ENCODE measurements around the gene METTL13. TPM values are rescaled to one million over a fixed set of nuclear protein-coding genes. Genes with fewer than 3 reads are reported as not detected.
A peak's percentile ranks its signal among the peaks of the same experiment; 100 is the strongest.

The METTL13 gene
- total and polyA plus RNA-seq, 2 donors (not counting 1 experiment from before 2014, with no cell fraction given), result 16.8 to 33.0 TPM

DNA sequence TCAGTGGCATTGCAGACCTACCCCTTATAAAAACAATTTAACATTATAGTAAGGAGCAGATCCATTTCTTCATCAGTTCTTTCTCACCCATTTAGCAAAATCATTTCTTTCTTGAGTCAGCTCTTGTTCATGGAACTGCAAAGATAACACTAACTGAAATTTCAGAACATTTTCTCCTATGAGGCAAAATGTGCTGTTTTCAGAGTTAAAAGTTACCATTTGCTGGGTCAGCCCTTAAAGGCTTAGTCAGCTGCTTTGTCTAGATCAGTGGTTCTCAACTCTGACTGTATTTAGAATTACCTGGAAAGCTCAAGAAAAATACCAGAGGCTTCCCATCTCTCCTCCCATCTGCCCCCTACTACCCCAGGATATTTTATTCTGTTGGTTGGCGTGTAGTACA is 12.2 kb downstream of the METTL13 start:
- H3K4me2 ChIP-seq (replicated peaks; ENCODE audit: low read depth, low read length, poor library complexity, severe bottlenecking), result no peak overlapping the region
- TF ChIP-seq, protein P1, sequence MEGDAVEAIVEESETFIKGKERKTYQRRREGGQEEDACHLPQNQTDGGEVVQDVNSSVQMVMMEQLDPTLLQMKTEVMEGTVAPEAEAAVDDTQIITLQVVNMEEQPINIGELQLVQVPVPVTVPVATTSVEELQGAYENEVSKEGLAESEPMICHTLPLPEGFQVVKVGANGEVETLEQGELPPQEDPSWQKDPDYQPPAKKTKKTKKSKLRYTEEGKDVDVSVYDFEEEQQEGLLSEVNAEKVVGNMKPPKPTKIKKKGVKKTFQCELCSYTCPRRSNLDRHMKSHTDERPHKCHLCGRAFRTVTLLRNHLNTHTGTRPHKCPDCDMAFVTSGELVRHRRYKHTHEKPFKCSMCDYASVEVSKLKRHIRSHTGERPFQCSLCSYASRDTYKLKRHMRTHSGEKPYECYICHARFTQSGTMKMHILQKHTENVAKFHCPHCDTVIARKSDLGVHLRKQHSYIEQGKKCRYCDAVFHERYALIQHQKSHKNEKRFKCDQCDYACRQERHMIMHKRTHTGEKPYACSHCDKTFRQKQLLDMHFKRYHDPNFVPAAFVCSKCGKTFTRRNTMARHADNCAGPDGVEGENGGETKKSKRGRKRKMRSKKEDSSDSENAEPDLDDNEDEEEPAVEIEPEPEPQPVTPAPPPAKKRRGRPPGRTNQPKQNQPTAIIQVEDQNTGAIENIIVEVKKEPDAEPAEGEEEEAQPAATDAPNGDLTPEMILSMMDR (IDR thresholded peaks at IDR 0.05), result no peak
- no peak for TF ChIP-seq EZH2 (IDR thresholded peaks at IDR 0.05; ENCODE audit: borderline replicate concordance, insufficient read depth, low read depth, low read length, poor library complexity, severe bottlenecking)
- WGBS (ENCODE audit: insufficient coverage), result no CpG with 5 or more reads among the region's 1 CpG
- H3K36me3 ChIP-seq (replicated peaks in 1 of 2; ENCODE audit: control extremely low read depth in 1 of 2, control insufficient read depth in 1 of 2, extremely low read depth in 1 of 2, insufficient read depth in 2 of 2, low read length in 1 of 2), result peaks cover 18 to 91% of the 10 kb centered on the region in 2 experiments
- H3K27me3 ChIP-seq (replicated peaks in 1 of 4; ENCODE audit: control extremely low read depth in 1 of 4, control insufficient read depth in 3 of 4, insufficient read depth in 4 of 4, low read length in 3 of 4), result no peaks in the 10 kb centered on the region
- DNase-seq (no peak), ATAC-seq (ENCODE audit: low read depth) (no peak)
- no peaks in the 10 kb centered on the region for H3K9me3 Mint-ChIP-seq (ENCODE audit: insufficient read depth)
- intact Hi-C loops (cut with micrococcal nuclease), result no loop called here
- no peak overlapping the region for H3K9ac ChIP-seq (ENCODE audit: low read length)
- no peak overlapping the region for H3K27ac ChIP-seq (ENCODE audit: low read length in 2 of 2)
- H3K4me3 ChIP-seq (ENCODE audit: control extremely low read depth in 1 of 5, extremely low read depth in 1 of 5, insufficient read depth in 1 of 5, low read depth in 2 of 5, low read length in 4 of 5), result no peak overlapping the region
- H4K20me1 ChIP-seq (ENCODE audit: control insufficient read depth, insufficient read depth, low read length, poor library complexity, severe bottlenecking), result peaks cover 5% of the 10 kb centered on the region
- no peak overlapping the region for H2AFZ ChIP-seq (ENCODE audit: insufficient read depth, low read depth, low read length, poor library complexity, severe bottlenecking)
- H3K4me1 Mint-ChIP-seq, result no peaks in the 10 kb centered on the region
- ChIA-PET POLR2A (interaction anchor here (1.1 kb wide), 1 partner anchor 8 kb away, joined by 3 read pairs; no protein-coding TSS in a partner anchor), CTCF (no interaction called here)
- H3K79me2 ChIP-seq (ENCODE audit: control insufficient read depth, insufficient read depth, low read length), result peaks cover 2% of the 10 kb centered on the region
- no peaks in the 10 kb centered on the region for H3K9me3 ChIP-seq (ENCODE audit: control extremely low read depth in 1 of 3, control insufficient read depth in 2 of 3, insufficient read depth in 1 of 3, low read length in 2 of 3)
- H3K27ac Mint-ChIP-seq, result no peak overlapping the region
- no peaks in the 10 kb centered on the region for H3K27me3 Mint-ChIP-seq
- H3K4me1 ChIP-seq (ENCODE audit: control insufficient read depth in 2 of 2, insufficient read depth in 2 of 2, low read length in 2 of 2), result no peaks in the 10 kb centered on the region
- no peak overlapping the region for H3K4me3 Mint-ChIP-seq

DNA sequence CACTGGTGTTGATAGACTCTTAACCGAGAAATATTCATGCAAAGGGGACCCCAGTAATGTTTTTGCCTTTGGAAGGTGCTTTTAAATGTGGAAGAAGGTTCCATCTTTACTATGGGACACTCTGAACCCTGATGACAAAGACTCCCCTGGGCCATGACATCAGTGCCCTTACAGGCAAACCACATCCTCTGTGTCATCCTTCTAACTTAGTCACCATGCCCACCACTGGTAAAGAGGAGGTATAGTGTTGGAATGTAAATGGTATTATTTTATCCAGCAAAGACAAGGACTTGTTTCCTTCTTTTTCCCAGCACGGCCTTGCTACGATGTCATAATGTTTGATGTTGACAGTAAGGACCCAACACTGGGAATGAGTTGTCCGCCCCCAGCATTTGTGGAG is 12.6 kb downstream of the METTL13 start:
- Histone ChIP-seq H3K4me2 (replicated peaks; ENCODE audit: low read depth, low read length, poor library complexity, severe bottlenecking) (no peak overlapping the region), H2AFZ (ENCODE audit: insufficient read depth, low read depth, low read length, poor library complexity, severe bottlenecking) (no peak overlapping the region), H3K9me3 (ENCODE audit: control extremely low read depth in 1 of 3, control insufficient read depth in 2 of 3, insufficient read depth in 1 of 3, low read length in 2 of 3) (no peaks in the 10 kb centered on the region), H3K4me1 (ENCODE audit: control insufficient read depth in 2 of 2, insufficient read depth in 2 of 2, low read length in 2 of 2) (no peaks in the 10 kb centered on the region), H3K36me3 (replicated peaks in 1 of 2; ENCODE audit: control extremely low read depth in 1 of 2, control insufficient read depth in 1 of 2, extremely low read depth in 1 of 2, insufficient read depth in 2 of 2, low read length in 1 of 2) (peaks cover 18 to 87% of the 10 kb centered on the region in 2 experiments), H3K79me2 (ENCODE audit: control insufficient read depth, insufficient read depth, low read length) (no peaks in the 10 kb centered on the region), H3K27ac (ENCODE audit: low read length in 2 of 2) (no peak overlapping the region), H3K4me3 (ENCODE audit: control extremely low read depth in 1 of 5, extremely low read depth in 1 of 5, insufficient read depth in 1 of 5, low read depth in 2 of 5, low read length in 4 of 5) (no peak overlapping the region), H4K20me1 (ENCODE audit: control insufficient read depth, insufficient read depth, low read length, poor library complexity, severe bottlenecking) (peaks cover 5% of the 10 kb centered on the region), H3K9ac (ENCODE audit: low read length) (no peak overlapping the region), H3K27me3 (replicated peaks in 1 of 4; ENCODE audit: control extremely low read depth in 1 of 4, control insufficient read depth in 3 of 4, insufficient read depth in 4 of 4, low read length in 3 of 4) (no peaks in the 10 kb centered on the region)
- TF ChIP-seq EZH2 (IDR thresholded peaks at IDR 0.05; ENCODE audit: borderline replicate concordance, insufficient read depth, low read depth, low read length, poor library complexity, severe bottlenecking), result no peak
- TF ChIP-seq, protein P1 (IDR thresholded peaks at IDR 0.05), result no peak
- no peaks in the 10 kb centered on the region for H3K4me1 Mint-ChIP-seq
- H3K9me3 Mint-ChIP-seq (ENCODE audit: insufficient read depth), result no peaks in the 10 kb centered on the region
- H3K27ac Mint-ChIP-seq, result no peak overlapping the region
- 72% methylated on average over 4 of the region's 4 CpGs for WGBS (ENCODE audit: insufficient coverage)
- ChIA-PET POLR2A (interaction anchor here (1.1 kb wide), 1 partner anchor 9 kb away, joined by 3 read pairs; no protein-coding TSS in a partner anchor), CTCF (interaction anchor here (0.6 to 1.2 kb wide), 4 partner anchors 9 to 679 kb away, joined by 3 to 5 read pairs (median 4); no protein-coding TSS in a partner anchor)
- DNase-seq (no peak), ATAC-seq (ENCODE audit: low read depth) (peak; percentile 58)
- no peaks in the 10 kb centered on the region for H3K27me3 Mint-ChIP-seq
- intact Hi-C loops (cut with micrococcal nuclease), result no loop called here
- H3K4me3 Mint-ChIP-seq, result no peak overlapping the region

Data from B cell (primary cell).